Measurements from ENCODE around the gene STK40. TPM values are rescaled to one million over a fixed set of nuclear protein-coding genes. Genes with fewer than 3 reads are reported as not detected.

Gene STK40
- total RNA-seq, 2 experiments from 2014 or later = 43.8 to 83.9 TPM

DNA sequence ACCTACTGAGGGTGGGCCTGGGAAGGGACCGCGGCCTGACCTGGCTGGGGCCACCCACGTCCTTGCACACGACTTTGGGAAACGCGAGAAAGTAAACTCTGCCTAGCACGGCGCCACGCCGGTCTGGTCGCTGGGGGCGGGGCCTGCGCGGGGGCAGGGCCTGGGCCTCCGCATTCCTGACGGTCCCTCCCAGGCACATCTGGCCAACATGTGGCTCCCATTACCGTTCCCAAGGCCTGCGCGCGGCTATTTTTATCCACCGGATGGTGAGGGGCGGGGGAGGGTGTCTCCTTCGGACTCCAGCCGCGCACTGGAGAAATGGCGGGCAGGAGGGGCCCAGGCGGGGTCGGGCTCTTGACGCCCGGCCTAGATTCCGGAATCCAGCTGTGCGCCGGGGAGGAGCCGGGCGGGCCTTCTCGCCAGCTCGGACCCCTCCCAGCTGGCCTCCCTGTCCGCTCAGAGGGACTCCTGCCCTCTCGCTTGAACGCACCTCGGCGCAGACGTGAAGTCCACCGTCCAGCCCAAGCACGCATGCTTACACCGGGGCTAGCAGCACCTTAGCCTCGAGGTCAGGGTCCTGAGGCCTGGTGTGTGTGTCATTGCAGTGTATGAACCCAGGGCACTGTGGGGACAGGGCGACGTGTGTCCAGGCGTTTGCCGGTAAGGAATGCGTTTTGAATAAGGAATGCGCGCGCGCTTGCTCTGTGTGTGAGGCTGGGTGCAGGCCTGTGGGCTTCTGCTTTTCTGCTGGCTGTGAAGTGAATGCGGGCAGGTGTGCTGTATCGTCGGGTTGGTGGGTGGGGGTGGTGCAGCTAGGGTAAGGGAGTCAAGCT lies 64.4 kb downstream of the STK40 start:
- no peak overlapping the region; the same call in 1 of the 2 replicates for H3K4me2 ChIP-seq (ENCODE audit: low read length)
- DNase-seq (ENCODE audit: low spot score) = no peak
- no peaks in the 10 kb centered on the region for H4K20me1 ChIP-seq (ENCODE audit: insufficient read depth, low read length)
- no peaks in the 10 kb centered on the region for H3K79me2 ChIP-seq (ENCODE audit: insufficient read depth, low read depth, low read length)
- H2AFZ ChIP-seq (ENCODE audit: low read length) = no peak overlapping the region
- H3K4me1 ChIP-seq (ENCODE audit: insufficient read depth, low read length, poor library complexity, severe bottlenecking) = peaks cover 21% of the 10 kb centered on the region
- no peaks in the 10 kb centered on the region for H3K9me3 ChIP-seq (ENCODE audit: low read length)
- no peak overlapping the region for H3K4me3 ChIP-seq (ENCODE audit: low read depth, low read length, poor library complexity, severe bottlenecking)
- H3K9me2 ChIP-seq (ENCODE audit: insufficient read depth, low read length) = no peaks in the 10 kb centered on the region
- ChIA-PET CTCF (ENCODE audit: unreplicated experiment) (no interaction called here), POLR2A (no interaction called here)
- H3K27ac ChIP-seq (ENCODE audit: low read depth, low read length, poor library complexity, severe bottlenecking) = no peak overlapping the region
- H3K36me3 ChIP-seq (ENCODE audit: insufficient read depth, low read length) = no peaks in the 10 kb centered on the region
- intact Hi-C loops (cut with micrococcal nuclease; ENCODE audit: unreplicated experiment) = no loop called here
- TF ChIP-seq, protein P1, sequence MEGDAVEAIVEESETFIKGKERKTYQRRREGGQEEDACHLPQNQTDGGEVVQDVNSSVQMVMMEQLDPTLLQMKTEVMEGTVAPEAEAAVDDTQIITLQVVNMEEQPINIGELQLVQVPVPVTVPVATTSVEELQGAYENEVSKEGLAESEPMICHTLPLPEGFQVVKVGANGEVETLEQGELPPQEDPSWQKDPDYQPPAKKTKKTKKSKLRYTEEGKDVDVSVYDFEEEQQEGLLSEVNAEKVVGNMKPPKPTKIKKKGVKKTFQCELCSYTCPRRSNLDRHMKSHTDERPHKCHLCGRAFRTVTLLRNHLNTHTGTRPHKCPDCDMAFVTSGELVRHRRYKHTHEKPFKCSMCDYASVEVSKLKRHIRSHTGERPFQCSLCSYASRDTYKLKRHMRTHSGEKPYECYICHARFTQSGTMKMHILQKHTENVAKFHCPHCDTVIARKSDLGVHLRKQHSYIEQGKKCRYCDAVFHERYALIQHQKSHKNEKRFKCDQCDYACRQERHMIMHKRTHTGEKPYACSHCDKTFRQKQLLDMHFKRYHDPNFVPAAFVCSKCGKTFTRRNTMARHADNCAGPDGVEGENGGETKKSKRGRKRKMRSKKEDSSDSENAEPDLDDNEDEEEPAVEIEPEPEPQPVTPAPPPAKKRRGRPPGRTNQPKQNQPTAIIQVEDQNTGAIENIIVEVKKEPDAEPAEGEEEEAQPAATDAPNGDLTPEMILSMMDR (conservative IDR thresholded peaks at IDR 0.05; ENCODE audit: low read length) = no peak
- no peak for TF ChIP-seq EZH2phosphoT487 (IDR thresholded peaks at IDR 0.05; ENCODE audit: borderline replicate concordance, low read depth, low read length)
- BruUV-seq (replicated peaks) = no TSS peak

- POLR2A ChIA-PET = no interaction called here
- no peak overlapping the region; the same call in 1 of the 2 replicates for H3K4me2 ChIP-seq (ENCODE audit: low read length)
These were observed 65.0 kb downstream of the STK40 start for GRCh38 chr1:36320767-36321118.

More at GRCh38 chr1:36320767-36321118, 65.0 kb downstream of the STK40 start:
- Histone ChIP-seq H4K20me1 (ENCODE audit: insufficient read depth, low read length) (no peaks in the 10 kb centered on the region), H3K4me3 (ENCODE audit: low read depth, low read length, poor library complexity, severe bottlenecking) (no peak overlapping the region), H3K9me3 (ENCODE audit: low read length) (no peaks in the 10 kb centered on the region), H3K36me3 (ENCODE audit: insufficient read depth, low read length) (no peaks in the 10 kb centered on the region), H3K4me1 (ENCODE audit: insufficient read depth, low read length, poor library complexity, severe bottlenecking) (peaks cover 20% of the 10 kb centered on the region), H2AFZ (ENCODE audit: low read length) (no peak overlapping the region), H3K27ac (ENCODE audit: low read depth, low read length, poor library complexity, severe bottlenecking) (no peak overlapping the region), H3K9me2 (ENCODE audit: insufficient read depth, low read length) (no peaks in the 10 kb centered on the region), H3K79me2 (ENCODE audit: insufficient read depth, low read depth, low read length) (no peaks in the 10 kb centered on the region)
- CTCF ChIA-PET (ENCODE audit: unreplicated experiment) = no interaction called here
- intact Hi-C loops (cut with micrococcal nuclease; ENCODE audit: unreplicated experiment) = no loop called here
- TF ChIP-seq, protein P1 (conservative IDR thresholded peaks at IDR 0.05; ENCODE audit: low read length) = no peak
- no peak for TF ChIP-seq EZH2phosphoT487 (IDR thresholded peaks at IDR 0.05; ENCODE audit: borderline replicate concordance, low read depth, low read length)
- BruUV-seq (replicated peaks) = no TSS peak
- no peak for DNase-seq (ENCODE audit: low spot score)

Data from OCI-LY7 (cell line).